ENCODE results near the gene BBS12. TPM values are rescaled to one million over a fixed set of nuclear protein-coding genes. Genes with fewer than 3 reads are reported as not detected.

The BBS12 gene
- total RNA-seq, 1 experiment from 2014 or later = 4.4 TPM

DNA sequence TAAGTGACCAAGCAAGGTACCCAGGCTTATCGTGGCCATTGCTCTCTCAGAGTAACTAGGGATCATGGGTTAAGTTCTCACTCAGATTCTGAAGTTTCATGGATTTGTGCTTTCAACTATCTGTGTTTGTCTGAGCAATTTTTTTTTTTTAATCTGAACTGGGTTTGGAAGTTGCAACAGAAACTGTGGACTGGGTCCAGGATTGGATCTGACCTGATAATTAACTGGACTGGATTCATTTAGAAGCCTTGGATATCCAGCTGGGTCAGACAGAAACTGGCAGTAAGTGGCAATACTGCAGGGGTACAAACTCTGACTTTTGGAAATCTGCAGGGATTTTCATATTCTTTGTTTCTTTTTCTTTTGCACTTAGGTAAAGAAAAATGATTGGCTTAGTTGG, 55.4 kb downstream of the BBS12 start:
- no peak for DNase-seq (ENCODE audit: extremely low read depth, low read depth)

GRCh38 chr4:122788935-122789334, 56.4 kb downstream of the BBS12 start:
- DNase-seq (ENCODE audit: extremely low read depth, low read depth) = no peak

DNA sequence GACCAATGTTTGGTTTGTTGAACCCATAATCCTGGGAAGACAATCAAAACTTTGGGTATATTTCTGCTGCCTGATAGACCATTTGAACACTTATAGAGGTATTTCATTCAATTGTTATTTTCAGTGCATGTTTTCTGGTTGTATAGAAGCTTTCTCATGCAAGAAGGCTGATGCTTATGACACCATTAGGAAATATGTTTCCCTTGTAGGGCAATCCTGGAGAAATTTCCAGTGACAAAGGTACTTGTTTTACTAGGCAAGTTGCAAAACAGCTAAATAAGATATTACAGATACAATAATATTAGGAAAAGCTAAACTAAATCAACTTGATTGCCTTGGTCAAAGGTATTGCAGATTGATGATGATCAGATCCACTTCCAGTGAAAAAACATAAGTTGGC, 61.3 kb downstream of the BBS12 start:
- DNase-seq (ENCODE audit: extremely low read depth, low read depth) = no peak

Other genes with a start within 250 kb of the BBS12 start
- gene IL21, start 111.6 kb upstream of the BBS12 start, total RNA-seq (2014; rRNA removed; shearing (Covaris generic)) = not detected in 2 replicates
- gene FGF2, start 94.1 kb downstream of the BBS12 start, total RNA-seq (2014; rRNA removed; shearing (Covaris generic)) = 51.4 and 52.8 TPM in 2 replicates
- gene NUDT6, start 189.9 kb downstream of the BBS12 start, total RNA-seq (2014; rRNA removed; shearing (Covaris generic)) = 16.4 and 20.9 TPM in 2 replicates